Bronchial epithelial cell (primary cell): ENCODE results near the gene TMCO4. TPM values are rescaled to one million over a fixed set of nuclear protein-coding genes. Genes with fewer than 3 reads are reported as not detected.

ENCODE experiments used
- DNase-seq: peaks from one replicate; pipeline ENCODE4 v3.0.0-alpha.2; 2010; ENCODE audit warnings: low read depth
- FAIRE-seq: peaks from 2 replicates; lab custom pipeline; 2011; peaks lifted over from hg19 to GRCh38; lab: Jason Lieb, UNC
- H3K27me3 ChIP-seq: 2 replicates; pipeline ENCODE4 v1.5.1; 2011; ENCODE audit warnings: low read length; ENCODE audit not compliant: control insufficient read depth, insufficient read depth
- H3K36me3 ChIP-seq: 2 replicates; pipeline ENCODE4 v1.5.1; 2011; ENCODE audit warnings: low read length; ENCODE audit not compliant: control insufficient read depth, insufficient read depth
- H3K4me3 ChIP-seq: 2 replicates; pipeline ENCODE4 v1.5.1; 2011; ENCODE audit warnings: mild to moderate bottlenecking, low read depth, low read length, control low read depth
- total RNA-seq: library from RNA; depleted of rRNA; stranded (reverse); fragments of >200 nt; gene quantifications from 2 replicates; pipeline ENCODE4 v1.2.1, GENCODE V29; 2014
- TF ChIP-seq, protein P1 (sequence below): IDR thresholded peaks from 2 replicates; pipeline ENCODE4 v1.5.1; 2011; ENCODE audit warnings: mild to moderate bottlenecking, moderate library complexity, low read length, control low read depth, inconsistent platforms; ENCODE audit not compliant: insufficient read depth, severe bottlenecking

TMCO4 gene
- total RNA-seq, 1 donor from 2014 or later = 2.6 TPM

DNA sequence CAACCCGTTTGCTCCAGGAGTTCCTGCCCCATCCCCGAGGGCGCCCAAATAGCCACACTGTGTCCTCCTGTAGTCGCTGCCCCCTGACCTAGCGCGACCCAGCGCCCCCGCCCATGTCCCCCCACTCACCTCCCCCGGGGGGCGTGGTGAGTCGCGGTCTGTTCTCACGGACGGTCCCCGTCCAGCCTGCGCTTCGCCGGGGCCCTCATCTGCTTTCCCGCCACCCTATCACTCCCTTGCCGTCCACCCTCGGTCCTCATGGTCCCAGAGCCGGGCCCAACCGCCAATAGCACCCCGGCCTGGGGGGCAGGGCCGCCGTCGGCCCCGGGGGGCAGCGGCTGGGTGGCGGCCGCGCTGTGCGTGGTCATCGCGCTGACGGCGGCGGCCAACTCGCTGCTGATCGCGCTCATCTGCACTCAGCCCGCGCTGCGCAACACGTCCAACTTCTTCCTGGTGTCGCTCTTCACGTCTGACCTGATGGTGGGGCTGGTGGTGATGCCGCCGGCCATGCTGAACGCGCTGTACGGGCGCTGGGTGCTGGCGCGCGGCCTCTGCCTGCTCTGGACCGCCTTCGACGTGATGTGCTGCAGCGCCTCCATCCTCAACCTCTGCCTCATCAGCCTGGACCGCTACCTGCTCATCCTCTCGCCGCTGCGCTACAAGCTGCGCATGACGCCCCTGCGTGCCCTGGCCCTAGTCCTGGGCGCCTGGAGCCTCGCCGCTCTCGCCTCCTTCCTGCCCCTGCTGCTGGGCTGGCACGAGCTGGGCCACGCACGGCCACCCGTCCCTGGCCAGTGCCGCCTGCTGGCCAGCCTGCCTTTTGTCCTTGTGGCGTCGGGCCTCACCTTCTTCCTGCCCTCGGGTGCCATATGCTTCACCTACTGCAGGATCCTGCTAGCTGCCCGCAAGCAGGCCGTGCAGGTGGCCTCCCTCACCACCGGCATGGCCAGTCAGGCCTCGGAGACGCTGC is 133.9 kb downstream of the TMCO4 start:
- Histone ChIP-seq H3K4me3 (no peak overlapping the region), H3K36me3 (no peaks in the 10 kb centered on the region)
- no peak for FAIRE-seq

DNA sequence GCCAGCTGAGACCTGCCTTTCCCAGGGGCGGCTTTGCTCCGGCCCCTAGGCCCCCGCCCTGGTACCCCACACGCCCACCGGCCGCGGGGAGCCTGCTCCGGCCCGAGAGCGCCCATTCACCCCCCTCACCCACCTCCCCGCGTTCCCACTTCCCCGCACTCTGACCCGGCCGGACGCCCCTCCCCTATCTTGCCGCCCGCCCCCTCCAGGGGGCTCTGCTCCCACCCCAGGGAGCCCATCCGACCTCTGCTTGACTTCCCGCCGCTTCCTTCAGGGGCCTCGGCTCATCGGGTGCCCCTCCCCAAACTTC is 134.6 kb downstream of the TMCO4 start:
- peaks cover 35% of the 10 kb centered on the region for H3K27me3 ChIP-seq
- no peak for DNase-seq
- FAIRE-seq = no peak
- no peak overlapping the region for H3K4me3 ChIP-seq
- TF ChIP-seq, protein P1, sequence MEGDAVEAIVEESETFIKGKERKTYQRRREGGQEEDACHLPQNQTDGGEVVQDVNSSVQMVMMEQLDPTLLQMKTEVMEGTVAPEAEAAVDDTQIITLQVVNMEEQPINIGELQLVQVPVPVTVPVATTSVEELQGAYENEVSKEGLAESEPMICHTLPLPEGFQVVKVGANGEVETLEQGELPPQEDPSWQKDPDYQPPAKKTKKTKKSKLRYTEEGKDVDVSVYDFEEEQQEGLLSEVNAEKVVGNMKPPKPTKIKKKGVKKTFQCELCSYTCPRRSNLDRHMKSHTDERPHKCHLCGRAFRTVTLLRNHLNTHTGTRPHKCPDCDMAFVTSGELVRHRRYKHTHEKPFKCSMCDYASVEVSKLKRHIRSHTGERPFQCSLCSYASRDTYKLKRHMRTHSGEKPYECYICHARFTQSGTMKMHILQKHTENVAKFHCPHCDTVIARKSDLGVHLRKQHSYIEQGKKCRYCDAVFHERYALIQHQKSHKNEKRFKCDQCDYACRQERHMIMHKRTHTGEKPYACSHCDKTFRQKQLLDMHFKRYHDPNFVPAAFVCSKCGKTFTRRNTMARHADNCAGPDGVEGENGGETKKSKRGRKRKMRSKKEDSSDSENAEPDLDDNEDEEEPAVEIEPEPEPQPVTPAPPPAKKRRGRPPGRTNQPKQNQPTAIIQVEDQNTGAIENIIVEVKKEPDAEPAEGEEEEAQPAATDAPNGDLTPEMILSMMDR = no peak
- H3K36me3 ChIP-seq = no peaks in the 10 kb centered on the region

More for the DNA sequence above, 133.9 kb downstream of the TMCO4 start:
- H3K27me3 ChIP-seq = peaks cover 35% of the 10 kb centered on the region
- no peak for DNase-seq
- TF ChIP-seq, protein P1 = no peak

DNA sequence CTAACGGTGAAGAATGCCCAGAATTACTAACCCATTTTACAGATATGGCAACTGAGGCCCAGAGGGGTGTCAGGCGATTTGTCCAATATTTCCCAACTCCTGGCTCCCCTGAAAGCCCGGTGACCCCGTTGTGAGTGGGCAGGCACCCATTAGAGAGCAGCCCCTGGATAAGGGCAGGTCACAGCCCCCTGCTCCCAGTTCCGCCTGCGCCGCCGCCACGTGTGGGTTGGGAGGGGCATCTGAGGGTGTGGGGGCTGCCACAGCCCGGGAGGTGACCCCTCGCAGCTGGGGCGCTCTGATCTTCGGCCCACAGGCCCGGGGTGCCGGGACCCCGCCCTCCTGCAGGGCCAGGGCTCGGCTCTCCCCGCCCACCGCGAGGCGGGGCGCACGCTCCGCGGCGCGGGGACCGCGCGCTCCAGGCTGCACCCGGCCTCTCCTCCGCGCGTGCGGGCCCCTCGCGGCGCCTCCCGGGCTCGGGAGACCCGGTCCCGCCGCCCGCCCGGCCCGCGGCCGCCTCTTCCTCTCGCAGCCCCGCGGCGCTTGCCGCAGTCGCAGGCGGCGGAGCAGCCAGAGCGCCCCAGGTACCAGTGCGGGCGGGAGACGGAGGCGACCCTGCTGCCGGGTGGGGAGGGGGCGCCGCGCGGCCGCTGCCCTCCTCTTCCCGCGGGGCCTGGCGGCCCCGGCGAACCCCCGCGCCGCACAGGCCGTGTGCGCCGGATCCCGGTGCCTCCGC is 135.1 kb downstream of the TMCO4 start, which contains the start of gene HTR6:
Gene HTR6 (plus strand): TSS at position 423 of the 733 bp plus-strand sequence. CDS start 879 bp downstream, outside the sequence.
- peaks cover 33% of the 10 kb centered on the region for H3K27me3 ChIP-seq
- TF ChIP-seq, protein P1 = no peak
- H3K36me3 ChIP-seq = no peaks in the 10 kb centered on the region
- no peak within 1 kb of the TSS for H3K4me3 ChIP-seq
- no peak for FAIRE-seq
- DNase-seq = no peak

DNA sequence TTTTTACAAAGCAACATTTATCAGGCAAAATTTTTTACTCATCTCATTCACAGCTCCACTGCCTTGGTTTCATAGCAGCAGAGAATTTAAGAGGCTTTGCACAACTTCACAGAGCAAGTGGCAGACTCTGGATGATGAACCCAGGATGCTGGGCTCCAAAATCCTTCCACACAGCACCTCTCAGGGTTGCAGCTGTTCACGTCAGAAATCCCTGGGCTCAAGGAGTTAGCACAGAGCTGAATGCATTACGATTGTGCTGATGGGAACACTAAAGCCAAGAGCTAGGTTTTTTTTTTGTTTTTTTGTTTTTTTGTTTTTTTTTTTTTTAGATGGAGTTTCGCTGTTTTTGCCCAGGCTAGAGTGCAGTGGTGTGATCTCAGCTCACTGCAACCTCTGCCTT is 137.4 kb downstream of the TMCO4 start:
- no peak overlapping the region for H3K4me3 ChIP-seq
- TF ChIP-seq, protein P1 = no peak

DNA sequence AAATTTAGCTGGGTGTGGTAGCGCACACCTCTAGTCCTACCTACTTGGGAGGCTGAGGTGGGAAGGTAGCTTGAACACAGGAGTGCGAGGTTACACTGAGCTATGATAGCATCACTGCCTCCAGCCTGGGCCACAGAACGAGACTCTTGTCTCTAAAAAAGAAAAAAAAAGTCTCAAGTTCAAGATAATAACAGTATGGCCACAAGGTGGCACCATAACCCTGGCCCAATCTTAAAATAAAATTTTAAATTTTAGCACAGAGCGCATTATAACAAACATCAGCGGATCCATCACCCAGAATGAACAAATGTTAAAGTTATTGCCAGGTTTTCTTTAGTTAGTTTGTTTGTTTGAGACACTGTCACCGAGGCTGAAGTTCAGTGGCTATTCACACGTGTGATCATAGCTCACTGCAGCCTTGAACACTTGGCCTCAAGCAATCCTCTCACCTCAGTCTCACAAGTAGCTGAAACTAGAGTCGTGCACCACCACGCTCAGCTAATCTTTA is 137.9 kb downstream of the TMCO4 start:
- TF ChIP-seq, protein P1 = peak; percentile 53
- Histone ChIP-seq H3K36me3 (peaks cover under 1% of the 10 kb centered on the region), H3K27me3 (peaks cover 23% of the 10 kb centered on the region), H3K4me3 (no peak overlapping the region)
- FAIRE-seq = no peak
- DNase-seq = peak; percentile 46

More for the DNA sequence above, 137.4 kb downstream of the TMCO4 start:
- DNase-seq (no peak), FAIRE-seq (no peak)
- Histone ChIP-seq H3K27me3 (peaks cover 25% of the 10 kb centered on the region), H3K36me3 (no peaks in the 10 kb centered on the region)
